ENCODE data around the gene NLRC5.
A peak's percentile ranks its signal among the peaks of the same experiment; 100 is the strongest.
"Not testable (repeated sequence)": the region's sequence is repeated elsewhere in the genome, so short reads cannot be mapped to it uniquely, and the experiment has no call there.

NLRC5 gene

DNA sequence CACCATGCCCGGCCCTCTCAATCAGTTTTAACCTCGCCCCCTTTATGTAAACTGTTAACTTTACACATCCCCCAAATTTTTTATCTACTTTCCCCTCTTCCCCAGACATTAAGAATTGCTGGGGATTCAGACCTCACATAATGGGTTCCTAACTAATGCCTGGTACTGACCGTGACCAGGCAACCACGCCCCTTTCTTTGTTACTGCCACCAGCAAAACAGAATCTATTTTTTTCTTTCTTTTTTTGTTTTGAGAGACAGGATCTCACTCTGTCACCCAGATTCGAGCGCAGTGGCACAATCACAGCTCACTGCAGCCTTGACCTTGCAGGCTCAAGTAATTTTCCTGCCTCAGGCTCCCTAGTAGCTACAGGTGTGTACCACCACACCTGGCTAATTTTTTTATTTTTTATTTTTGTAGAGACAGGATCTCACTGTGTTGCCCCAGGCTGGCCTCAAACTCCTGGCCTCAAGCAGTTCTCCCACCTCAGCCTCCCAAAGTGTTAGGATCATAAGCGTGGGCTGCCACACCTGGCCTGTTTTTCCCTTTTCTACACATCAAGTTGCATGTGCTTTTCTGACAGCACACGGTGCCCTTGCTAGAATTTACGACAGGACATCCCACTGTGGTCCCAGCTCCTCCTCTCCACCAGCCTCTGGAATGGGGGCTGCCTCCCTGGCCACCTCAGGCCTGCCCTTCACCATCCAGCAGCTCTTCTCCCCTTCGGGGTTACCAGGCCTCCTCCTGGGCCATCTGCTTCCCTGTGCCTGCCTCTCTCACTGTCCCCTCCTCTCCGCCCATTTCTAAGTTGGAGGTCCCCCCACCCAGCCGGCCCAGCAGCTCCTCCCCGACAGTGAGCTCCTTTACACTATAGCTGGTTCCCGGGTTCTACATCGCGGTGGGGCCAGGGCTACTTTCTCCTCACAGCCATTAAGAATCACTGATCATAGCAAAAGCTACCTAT, 113.8 kb downstream of the NLRC5 start:
- Histone ChIP-seq H3K4me1 (ENCODE audit: control insufficient read depth, insufficient read depth, low read length) (no peaks in the 10 kb centered on the region), H3K4me3 (ENCODE audit: low read length) (no peak overlapping the region), H3K27me3 (replicated peaks; ENCODE audit: control insufficient read depth, insufficient read depth, low read length) (no peaks in the 10 kb centered on the region), H3K36me3 (ENCODE audit: control insufficient read depth, insufficient read depth, low read length, severe bottlenecking) (no peaks in the 10 kb centered on the region), H3K9me3 (ENCODE audit: control insufficient read depth, low read length) (no peaks in the 10 kb centered on the region), H3K9ac (ENCODE audit: low read length) (no peak overlapping the region)
- DNase-seq (ENCODE audit: low read depth) = no peak

- H3K4me1 ChIP-seq (ENCODE audit: control insufficient read depth, insufficient read depth, low read length) = no peaks in the 10 kb centered on the region
These were observed 115.3 kb downstream of the NLRC5 start for GRCh38 chr16:57104706-57105105.

DNA sequence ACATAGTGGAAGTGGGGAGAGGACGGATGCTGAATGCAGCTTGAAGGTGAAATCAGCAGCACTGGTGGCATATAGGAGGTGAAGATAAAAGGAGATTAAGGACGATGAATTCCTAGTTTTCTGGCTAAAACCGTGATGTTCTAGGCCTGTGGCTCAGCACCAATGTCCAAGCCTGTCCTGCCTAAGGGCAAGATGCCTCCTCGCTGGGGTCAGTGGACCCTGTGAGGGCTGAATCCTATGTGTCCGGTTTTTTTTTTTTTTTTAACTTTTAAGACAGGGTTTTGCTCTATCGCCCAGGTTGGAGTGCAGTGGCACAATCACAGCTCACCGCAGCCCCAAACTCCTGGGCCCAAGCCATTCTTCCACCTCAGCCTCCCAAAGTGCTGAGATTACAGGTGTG, 115.8 kb downstream of the NLRC5 start:
- Histone ChIP-seq H3K4me1 (ENCODE audit: control insufficient read depth, insufficient read depth, low read length) (no peaks in the 10 kb centered on the region), H3K27me3 (replicated peaks; ENCODE audit: control insufficient read depth, insufficient read depth, low read length) (no peaks in the 10 kb centered on the region), H3K9me3 (ENCODE audit: control insufficient read depth, low read length) (no peaks in the 10 kb centered on the region), H3K9ac (ENCODE audit: low read length) (no peak overlapping the region), H3K36me3 (ENCODE audit: control insufficient read depth, insufficient read depth, low read length, severe bottlenecking) (no peaks in the 10 kb centered on the region), H3K4me3 (ENCODE audit: low read length) (no peak overlapping the region)
- DNase-seq (ENCODE audit: low read depth) = no peak

More at GRCh38 chr16:57104706-57105105, 115.3 kb downstream of the NLRC5 start:
- Histone ChIP-seq H3K9me3 (ENCODE audit: control insufficient read depth, low read length) (no peaks in the 10 kb centered on the region), H3K36me3 (ENCODE audit: control insufficient read depth, insufficient read depth, low read length, severe bottlenecking) (no peaks in the 10 kb centered on the region), H3K27me3 (replicated peaks; ENCODE audit: control insufficient read depth, insufficient read depth, low read length) (no peaks in the 10 kb centered on the region), H3K9ac (ENCODE audit: low read length) (no peak overlapping the region), H3K4me3 (ENCODE audit: low read length) (no peak overlapping the region)
- DNase-seq (ENCODE audit: low read depth) = no peak

DNA sequence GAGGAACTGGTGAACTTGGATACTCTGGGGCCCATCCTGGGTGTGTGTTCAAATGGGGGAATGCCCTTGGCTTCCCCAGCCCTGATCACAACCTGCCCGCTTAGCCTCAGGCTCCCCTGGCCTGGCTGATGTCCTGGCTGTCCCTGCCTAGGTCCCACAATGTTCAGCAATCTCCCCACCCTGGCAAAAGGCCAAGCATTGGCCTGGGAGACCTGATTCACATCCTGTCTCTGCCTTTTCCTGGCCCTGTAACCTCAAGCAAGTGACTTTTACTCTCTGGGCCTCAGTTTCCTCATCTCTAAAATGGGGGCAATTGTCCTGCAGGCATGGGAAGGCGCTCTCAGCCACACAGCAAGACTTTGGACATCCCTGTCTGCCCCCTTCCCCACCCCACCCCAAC, 117.4 kb downstream of the NLRC5 start:
- H3K4me3 ChIP-seq (ENCODE audit: low read length) = no peak overlapping the region
- H3K36me3 ChIP-seq (ENCODE audit: control insufficient read depth, insufficient read depth, low read length, severe bottlenecking) = no peaks in the 10 kb centered on the region
- no peaks in the 10 kb centered on the region for H3K4me1 ChIP-seq (ENCODE audit: control insufficient read depth, insufficient read depth, low read length)
- no peak overlapping the region for H3K9ac ChIP-seq (ENCODE audit: low read length)
- no peaks in the 10 kb centered on the region for H3K9me3 ChIP-seq (ENCODE audit: control insufficient read depth, low read length)
- no peaks in the 10 kb centered on the region for H3K27me3 ChIP-seq (replicated peaks; ENCODE audit: control insufficient read depth, insufficient read depth, low read length)
- no peak for DNase-seq (ENCODE audit: low read depth)

DNA sequence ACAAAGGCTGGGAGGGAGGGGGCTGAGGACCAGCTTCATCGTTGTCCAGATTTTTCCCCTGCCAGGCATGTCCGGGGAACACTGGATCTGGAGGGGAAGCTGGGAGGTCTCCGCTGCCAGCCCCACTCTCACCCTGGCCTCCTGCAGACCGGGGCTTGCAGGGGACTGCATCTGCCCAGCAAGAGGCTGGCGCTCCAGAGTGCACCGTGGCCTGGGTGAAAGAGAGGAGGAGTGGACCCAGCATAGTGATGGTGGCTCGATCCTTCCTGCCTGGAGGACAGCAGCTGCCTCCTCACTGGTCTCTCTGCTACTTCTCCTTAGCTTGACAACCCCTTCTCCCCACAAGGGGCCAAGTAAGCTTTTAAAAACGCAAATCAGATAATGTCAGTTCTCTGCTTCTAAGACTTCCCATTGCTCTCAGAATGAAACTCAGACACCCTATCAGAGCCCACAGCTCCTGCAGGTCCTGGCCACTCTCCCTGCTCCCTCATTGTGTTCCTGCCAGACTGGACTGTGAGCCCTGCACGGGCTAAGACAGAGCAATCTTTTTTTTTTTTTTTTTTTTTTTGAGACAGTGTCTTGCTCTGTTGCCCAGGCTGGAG, 118.1 kb downstream of the NLRC5 start:
- Histone ChIP-seq H3K4me1 (ENCODE audit: control insufficient read depth, insufficient read depth, low read length) (peaks cover under 1% of the 10 kb centered on the region), H3K4me3 (ENCODE audit: low read length) (no peak overlapping the region), H3K27me3 (replicated peaks; ENCODE audit: control insufficient read depth, insufficient read depth, low read length) (no peaks in the 10 kb centered on the region), H3K9ac (ENCODE audit: low read length) (no peak overlapping the region), H3K9me3 (ENCODE audit: control insufficient read depth, low read length) (no peaks in the 10 kb centered on the region), H3K36me3 (ENCODE audit: control insufficient read depth, insufficient read depth, low read length, severe bottlenecking) (no peaks in the 10 kb centered on the region)
- DNase-seq (ENCODE audit: low read depth) = no peak

GRCh38 chr16:57108432-57108831, 119.1 kb downstream of the NLRC5 start:
- no peak for DNase-seq (ENCODE audit: low read depth)
- H3K9ac ChIP-seq (ENCODE audit: low read length) = no peak overlapping the region
- H3K27me3 ChIP-seq (replicated peaks; ENCODE audit: control insufficient read depth, insufficient read depth, low read length) = no peaks in the 10 kb centered on the region
- H3K4me1 ChIP-seq (ENCODE audit: control insufficient read depth, insufficient read depth, low read length) = peaks cover 10% of the 10 kb centered on the region
- H3K9me3 ChIP-seq (ENCODE audit: control insufficient read depth, low read length) = no peaks in the 10 kb centered on the region
- H3K4me3 ChIP-seq (ENCODE audit: low read length) = no peak overlapping the region
- no peaks in the 10 kb centered on the region for H3K36me3 ChIP-seq (ENCODE audit: control insufficient read depth, insufficient read depth, low read length, severe bottlenecking)

DNA sequence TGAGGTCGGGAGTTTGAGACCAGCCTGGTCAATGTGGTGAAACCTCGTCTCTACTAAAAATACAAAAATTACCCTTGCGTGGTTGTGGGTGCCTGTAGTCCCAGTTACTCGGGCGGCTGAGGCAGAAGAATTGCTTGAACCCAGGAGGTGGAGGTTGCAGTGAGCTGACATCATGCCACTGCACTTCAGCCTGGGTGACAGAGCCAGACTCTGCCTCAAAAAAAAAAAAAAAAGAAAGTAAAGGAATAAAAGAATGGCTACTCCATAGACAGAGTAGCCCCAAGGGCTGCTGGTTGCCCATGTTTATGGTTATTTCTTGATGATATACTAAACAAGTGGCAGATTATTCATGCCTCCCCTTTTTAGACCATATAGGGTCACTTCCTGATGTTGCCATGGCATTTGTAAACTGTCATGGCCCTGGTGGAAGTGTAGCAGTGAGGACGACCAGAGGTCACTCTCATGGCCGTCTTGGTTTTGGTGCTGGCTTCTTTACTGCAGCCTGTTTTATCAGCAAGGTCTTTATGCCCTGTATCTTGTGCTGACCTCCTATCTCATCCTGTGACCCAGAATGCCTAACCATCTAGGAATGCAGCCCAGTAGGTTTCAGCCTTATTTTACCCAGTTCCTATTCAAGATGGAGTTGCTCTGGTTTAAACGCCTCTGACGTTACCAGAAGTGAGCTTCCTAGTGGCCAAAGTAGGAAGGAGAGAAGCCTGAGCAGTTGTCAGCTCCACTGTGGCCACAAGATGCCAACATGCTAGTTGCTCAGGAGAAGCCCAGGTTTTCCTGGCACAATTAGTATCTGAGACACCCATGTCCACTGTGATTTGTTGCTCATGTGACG, 120.1 kb downstream of the NLRC5 start:
- DNase-seq (ENCODE audit: low read depth); H3K4me3 ChIP-seq (ENCODE audit: low read length); H3K9ac ChIP-seq (ENCODE audit: low read length); H3K36me3 ChIP-seq (ENCODE audit: control insufficient read depth, insufficient read depth, low read length, severe bottlenecking); H3K27me3 ChIP-seq (replicated peaks; ENCODE audit: control insufficient read depth, insufficient read depth, low read length); H3K9me3 ChIP-seq (ENCODE audit: control insufficient read depth, low read length): not testable (repeated sequence)
- H3K4me1 ChIP-seq (ENCODE audit: control insufficient read depth, insufficient read depth, low read length) = peaks cover 10% of the 10 kb centered on the region

- Histone ChIP-seq H3K4me3 (ENCODE audit: low read length) (no peak overlapping the region), H3K27me3 (replicated peaks; ENCODE audit: control insufficient read depth, insufficient read depth, low read length) (no peaks in the 10 kb centered on the region), H3K9ac (ENCODE audit: low read length) (no peak overlapping the region), H3K4me1 (ENCODE audit: control insufficient read depth, insufficient read depth, low read length) (peaks cover 10% of the 10 kb centered on the region), H3K36me3 (ENCODE audit: control insufficient read depth, insufficient read depth, low read length, severe bottlenecking) (no peaks in the 10 kb centered on the region), H3K9me3 (ENCODE audit: control insufficient read depth, low read length) (no peaks in the 10 kb centered on the region)
- DNase-seq (ENCODE audit: low read depth) = no peak
These were observed 121.6 kb downstream of the NLRC5 start for GRCh38 chr16:57110937-57111336.

- H3K9ac ChIP-seq (ENCODE audit: low read length) = no peak overlapping the region
- no peaks in the 10 kb centered on the region for H3K9me3 ChIP-seq (ENCODE audit: control insufficient read depth, low read length)
- H3K36me3 ChIP-seq (ENCODE audit: control insufficient read depth, insufficient read depth, low read length, severe bottlenecking) = no peaks in the 10 kb centered on the region
- no peaks in the 10 kb centered on the region for H3K27me3 ChIP-seq (replicated peaks; ENCODE audit: control insufficient read depth, insufficient read depth, low read length)
- no peak for DNase-seq (ENCODE audit: low read depth)
- H3K4me1 ChIP-seq (ENCODE audit: control insufficient read depth, insufficient read depth, low read length) = peaks cover 10% of the 10 kb centered on the region
- H3K4me3 ChIP-seq (ENCODE audit: low read length) = no peak overlapping the region
These were observed 122.1 kb downstream of the NLRC5 start for GRCh38 chr16:57111420-57111819.

DNA sequence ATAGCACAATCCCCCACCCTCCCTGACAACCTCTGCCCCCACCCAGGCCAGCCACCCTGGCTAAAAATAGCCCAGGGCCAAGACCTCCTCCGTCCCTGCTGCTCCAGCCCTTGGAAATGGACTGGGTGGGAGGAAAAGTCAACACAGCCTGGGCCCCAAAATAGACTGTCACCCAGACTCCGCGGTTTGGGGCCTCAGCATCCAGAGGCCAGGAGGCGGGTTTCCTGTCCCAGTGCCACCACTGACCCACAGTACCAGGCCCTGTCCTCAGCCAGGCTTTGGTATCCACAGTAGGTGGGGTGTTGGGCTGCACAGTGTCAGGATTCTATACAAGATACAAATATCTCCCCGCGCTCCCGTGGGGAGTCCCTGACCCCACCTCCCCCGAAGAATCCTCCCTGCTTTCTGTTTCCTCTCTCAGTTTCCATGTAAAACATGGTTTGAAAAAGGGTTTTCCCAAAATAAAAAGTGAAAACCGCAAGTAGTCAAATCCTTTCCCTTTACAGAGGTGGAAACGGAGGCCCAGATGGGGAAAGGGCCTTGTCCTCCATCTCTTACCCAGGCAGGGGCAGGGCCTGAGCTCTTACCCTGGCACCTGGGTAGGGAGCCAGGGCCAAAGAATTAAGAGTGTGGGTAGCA, 123.2 kb downstream of the NLRC5 start:
- Histone ChIP-seq H3K9me3 (ENCODE audit: control insufficient read depth, low read length) (no peaks in the 10 kb centered on the region), H3K4me1 (ENCODE audit: control insufficient read depth, insufficient read depth, low read length) (peaks cover 10% of the 10 kb centered on the region)
- peak; percentile 5 for DNase-seq (ENCODE audit: low read depth)

More for the DNA sequence above, 123.2 kb downstream of the NLRC5 start:
- H3K9ac ChIP-seq (ENCODE audit: low read length) = no peak overlapping the region
- peaks cover 6% of the 10 kb centered on the region for H3K36me3 ChIP-seq (ENCODE audit: control insufficient read depth, insufficient read depth, low read length, severe bottlenecking)
- no peaks in the 10 kb centered on the region for H3K27me3 ChIP-seq (replicated peaks; ENCODE audit: control insufficient read depth, insufficient read depth, low read length)
- H3K4me3 ChIP-seq (ENCODE audit: low read length) = no peak overlapping the region
